Endometrial microvascular endothelial cells (primary cell): ENCODE data around the gene BBX. TPM values are rescaled to one million over a fixed set of nuclear protein-coding genes. Genes with fewer than 3 reads are reported as not detected.

Experiments
- in situ Hi-C: cut with HindIII; loops from 2 replicates; pipeline ENCODE4 v1.10.0; 2017; ENCODE audit warnings: low sequenced_read_pairs, low pct_unique_long_range_greater_than_20kb; ENCODE audit errors: inconsistent ontology term
- total RNA-seq: library from RNA; depleted of rRNA; stranded (reverse); fragments of >200 nt; gene quantifications from one replicate; pipeline ENCODE4 v1.2.3, GENCODE V29; 2015; ENCODE audit errors: inconsistent ontology term

Gene BBX
- total RNA-seq, 1 donor from 2014 or later, result 20.4 TPM

- in situ Hi-C loops, result no loop called here
These were observed 181.7 kb downstream of the BBX start for GRCh38 chr3:107704477-107704876.

DNA sequence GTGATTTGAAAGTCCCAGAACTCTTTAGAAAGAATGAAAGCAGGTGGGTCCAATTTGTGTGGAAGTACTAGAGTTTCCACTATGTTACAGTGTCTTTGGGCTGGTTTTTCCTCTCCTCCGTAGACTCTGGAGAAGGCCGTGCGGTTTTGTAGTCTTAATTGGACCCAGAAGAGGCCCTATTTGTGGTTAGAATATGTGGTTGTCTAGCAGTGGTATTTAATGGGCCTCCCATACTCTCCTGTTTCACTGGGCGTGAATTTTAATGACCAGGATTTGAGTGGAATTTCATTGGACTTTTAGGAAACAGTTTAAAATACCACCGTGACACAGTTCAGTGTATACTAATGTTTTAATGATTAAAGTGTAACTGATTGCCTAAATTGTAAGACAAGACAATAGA lies 182.3 kb downstream of the BBX start:
- in situ Hi-C loops, result no loop called here

DNA sequence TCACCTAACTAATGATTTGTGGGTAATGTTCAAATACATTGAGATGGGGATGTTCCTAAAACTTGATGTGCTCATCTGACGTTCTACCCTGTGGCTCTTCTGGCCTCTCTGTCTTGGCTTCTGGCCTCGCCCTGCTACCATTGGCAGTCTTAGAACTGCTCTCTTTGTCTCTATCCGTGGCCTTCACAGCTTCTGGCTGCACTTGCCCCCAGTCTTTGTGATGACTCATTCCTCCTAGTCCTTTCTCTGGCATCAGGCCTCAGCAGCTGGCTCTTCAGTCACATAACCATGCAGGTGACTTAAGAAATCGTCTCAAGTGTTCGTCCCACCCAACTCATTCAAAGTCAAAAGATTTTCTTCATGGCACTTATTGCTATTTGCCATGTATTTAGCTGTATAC lies 188.1 kb downstream of the BBX start:
- in situ Hi-C loops, result no loop called here

DNA sequence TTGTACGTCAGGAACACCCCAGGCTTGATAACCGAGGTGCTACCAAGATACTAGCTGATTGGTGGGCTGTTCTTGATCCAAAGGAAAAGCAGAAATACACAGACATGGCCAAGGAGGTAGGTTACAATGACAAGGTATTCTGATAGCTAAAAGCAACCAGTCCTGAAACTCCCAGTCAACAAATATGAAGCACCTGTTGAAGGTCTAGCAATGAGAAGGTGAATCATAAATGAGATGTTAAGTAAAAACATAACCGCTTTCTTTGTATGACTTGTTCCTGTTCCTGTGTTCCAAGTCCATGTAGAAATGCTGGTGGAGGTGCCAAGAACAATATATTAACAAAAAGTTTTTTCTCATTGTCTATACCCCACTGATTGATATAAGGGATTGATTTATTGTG lies 194.0 kb downstream of the BBX start:
- in situ Hi-C loops, result no loop called here

GRCh38 chr3:107718547-107718946 lies 195.8 kb downstream of the BBX start:
- in situ Hi-C loops, result no loop called here

DNA sequence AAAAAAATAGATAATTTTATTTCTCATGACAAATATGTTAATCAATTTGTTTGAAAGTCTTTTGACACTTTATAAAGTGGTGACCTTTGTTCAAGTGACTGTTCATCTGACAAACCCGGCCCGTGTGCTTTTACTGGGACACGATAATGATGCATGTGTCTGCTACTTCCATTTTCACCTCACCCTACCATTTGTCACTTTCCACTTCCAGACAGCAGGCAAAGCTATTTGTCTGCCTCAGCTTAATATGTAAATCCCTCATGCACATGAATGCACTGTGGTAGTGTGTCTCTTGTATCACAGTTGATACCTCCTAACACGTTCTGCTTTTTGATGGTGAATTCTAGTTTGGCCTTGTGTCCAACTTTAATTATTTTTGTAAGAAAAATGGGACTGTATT lies 204.3 kb downstream of the BBX start:
- in situ Hi-C loops, result no loop called here

- in situ Hi-C loops, result no loop called here
These were observed 206.9 kb downstream of the BBX start for GRCh38 chr3:107729686-107730085.

DNA sequence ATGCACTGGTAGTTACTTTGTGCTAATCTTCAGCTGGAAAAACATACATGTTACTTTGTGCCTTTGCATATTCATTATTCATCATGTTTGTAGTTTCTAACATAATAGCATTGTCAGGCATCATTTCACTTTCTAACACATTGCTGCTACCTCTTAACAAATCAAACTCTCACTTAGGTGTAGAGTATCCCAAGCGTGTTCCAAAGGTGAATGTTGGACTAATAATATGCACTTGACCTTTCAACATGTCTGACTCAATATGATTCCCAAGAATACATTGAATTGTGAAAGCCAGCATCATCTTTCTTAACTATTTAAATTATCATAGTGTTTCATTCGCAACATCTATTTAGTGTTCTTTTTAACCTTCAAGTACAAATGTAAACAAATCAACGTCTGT lies 211.6 kb downstream of the BBX start:
- in situ Hi-C loops, result no loop called here

- in situ Hi-C loops, result no loop called here
These were observed 215.2 kb downstream of the BBX start for GRCh38 chr3:107737914-107738313.

- in situ Hi-C loops, result no loop called here
These were observed 215.9 kb downstream of the BBX start for GRCh38 chr3:107738486-107739183.

- in situ Hi-C loops, result no loop called here
These were observed 216.5 kb downstream of the BBX start for GRCh38 chr3:107739227-107739626.

DNA sequence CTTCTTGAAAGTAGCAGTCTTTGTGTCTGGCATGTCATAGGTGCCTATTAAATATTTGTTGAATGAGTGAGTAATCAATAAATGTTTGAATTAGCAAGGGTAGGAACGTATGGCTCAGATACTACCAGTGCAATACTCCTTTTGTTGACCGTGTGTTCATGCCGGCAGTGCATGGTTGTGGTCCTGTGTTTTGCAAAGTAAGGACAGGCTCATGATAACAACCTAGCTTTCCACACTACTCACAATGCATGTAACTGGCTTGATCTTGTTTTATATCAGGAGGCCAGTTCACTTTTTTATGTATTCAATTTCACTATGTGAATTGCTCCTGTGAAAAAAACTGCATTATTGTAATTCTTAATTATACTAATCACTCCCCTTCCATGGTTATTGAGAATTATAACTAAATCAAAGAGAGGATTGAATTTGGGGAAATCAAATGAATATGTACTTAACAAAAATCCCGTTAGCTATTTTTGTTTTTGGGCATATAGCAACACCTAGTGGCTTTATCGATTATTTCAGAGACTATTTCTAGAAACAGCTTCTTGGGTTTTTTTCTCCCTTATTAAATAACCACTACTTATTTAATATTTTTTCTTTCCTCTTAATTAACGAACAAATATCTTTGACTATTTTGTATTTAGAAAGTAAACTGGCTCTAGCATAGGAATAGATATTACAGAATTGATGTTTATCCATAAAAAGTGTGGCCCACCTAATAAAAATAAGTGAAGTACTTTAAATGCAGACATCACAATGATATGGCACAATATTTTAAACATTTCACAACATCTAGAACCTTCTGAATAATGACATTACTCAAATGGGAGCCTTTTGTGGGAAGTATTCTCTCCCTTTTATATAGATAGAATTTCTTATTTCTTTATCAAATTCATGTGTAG lies 218.5 kb downstream of the BBX start:
- in situ Hi-C loops, result no loop called here

- in situ Hi-C loops, result no loop called here
These were observed 222.6 kb downstream of the BBX start for GRCh38 chr3:107745354-107745753.

- in situ Hi-C loops, result no loop called here
These were observed 229.6 kb downstream of the BBX start for GRCh38 chr3:107752202-107752990.

GRCh38 chr3:107753494-107753893 lies 230.7 kb downstream of the BBX start:
- in situ Hi-C loops, result no loop called here

DNA sequence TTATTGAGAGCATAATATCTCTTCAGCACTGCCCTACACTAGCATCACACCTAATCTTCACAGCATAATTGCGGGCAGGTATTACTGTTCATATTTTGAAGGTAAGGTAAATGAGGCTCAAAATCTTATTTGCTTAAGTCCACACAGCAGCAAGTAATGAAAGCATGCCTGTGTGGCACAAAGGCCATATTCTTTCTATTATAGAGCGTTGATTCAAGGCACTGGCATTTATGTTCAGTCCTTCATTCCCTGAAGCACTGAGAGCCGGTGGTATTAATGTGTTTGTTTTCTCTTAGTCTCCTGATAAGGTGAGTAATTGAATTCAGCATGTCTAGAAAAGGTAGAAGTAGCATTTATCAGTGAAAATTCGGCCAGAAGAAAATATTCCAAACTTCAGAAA lies 231.2 kb downstream of the BBX start:
- in situ Hi-C loops, result no loop called here

- in situ Hi-C loops, result no loop called here
These were observed 233.9 kb downstream of the BBX start for GRCh38 chr3:107756649-107757048.

GRCh38 chr3:107757140-107757539 lies 234.4 kb downstream of the BBX start:
- in situ Hi-C loops, result no loop called here

DNA sequence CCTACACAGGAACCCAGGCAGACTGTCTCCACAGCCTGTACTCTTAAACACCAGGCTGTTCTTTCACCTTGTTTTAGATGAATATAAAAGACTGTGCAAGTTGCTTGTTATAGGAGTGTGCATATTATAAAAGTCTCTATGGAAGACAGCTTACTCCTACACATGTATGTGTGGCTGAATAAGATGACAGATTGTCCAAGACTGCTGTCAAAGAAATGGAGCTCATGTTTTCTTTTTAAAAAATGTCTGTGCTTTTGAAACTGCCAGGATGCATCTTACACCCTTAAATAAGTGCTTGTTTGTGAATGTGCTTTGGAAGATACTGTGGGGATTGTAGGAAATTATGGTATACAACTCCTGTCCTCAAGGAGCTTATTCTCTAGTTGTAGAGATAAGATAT lies 237.4 kb downstream of the BBX start:
- in situ Hi-C loops, result no loop called here

DNA sequence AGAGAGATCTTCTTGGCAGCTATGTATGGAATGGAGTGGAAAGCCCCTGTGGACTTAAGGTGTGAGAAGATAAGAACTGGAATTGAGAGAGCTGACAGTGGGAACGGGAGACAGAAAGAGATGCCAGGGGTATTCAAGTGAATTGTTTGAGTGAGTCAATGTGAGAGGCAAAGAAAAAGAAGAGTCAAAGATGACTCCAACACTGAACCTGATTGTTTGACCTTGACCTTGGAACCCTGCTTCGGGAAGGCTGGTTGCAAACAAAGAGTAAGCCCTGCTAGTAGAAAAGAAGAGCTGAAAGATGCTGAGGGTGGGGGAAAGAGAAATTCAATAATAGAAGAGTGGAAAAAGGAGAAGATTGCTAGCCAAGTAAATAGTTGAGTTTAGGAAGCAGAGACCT lies 238.6 kb downstream of the BBX start:
- in situ Hi-C loops, result no loop called here
